NCI-H2227 treated with DMSO at 0.1 percent for 48 hours (cell line): Measurements from ENCODE around the gene GRIK1.

Experiments used
- DNase-seq: peaks from one replicate; lab custom pipeline; 2025; lab: John Stamatoyannopoulos, UW

GRIK1 gene

DNA sequence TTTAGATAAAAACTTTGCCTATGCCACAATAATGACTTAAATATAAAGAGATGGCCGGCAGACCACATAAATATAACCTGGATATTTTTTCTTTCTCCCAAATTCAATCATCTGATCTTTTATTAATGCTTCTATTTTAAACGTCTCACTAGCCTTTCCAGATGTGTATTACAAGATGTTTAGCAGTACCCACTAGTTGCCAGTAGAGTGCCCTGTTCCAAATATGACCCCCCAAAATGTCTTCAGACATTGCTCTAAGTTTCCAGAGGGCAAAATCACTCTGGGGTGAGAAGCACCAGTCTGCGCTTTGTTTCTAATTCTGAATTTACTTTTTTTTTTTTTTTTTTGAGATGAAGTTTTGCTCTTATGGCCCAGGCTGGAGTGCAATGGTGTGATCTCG is 268.1 kb downstream of the GRIK1 start:
- no peak for DNase-seq

DNA sequence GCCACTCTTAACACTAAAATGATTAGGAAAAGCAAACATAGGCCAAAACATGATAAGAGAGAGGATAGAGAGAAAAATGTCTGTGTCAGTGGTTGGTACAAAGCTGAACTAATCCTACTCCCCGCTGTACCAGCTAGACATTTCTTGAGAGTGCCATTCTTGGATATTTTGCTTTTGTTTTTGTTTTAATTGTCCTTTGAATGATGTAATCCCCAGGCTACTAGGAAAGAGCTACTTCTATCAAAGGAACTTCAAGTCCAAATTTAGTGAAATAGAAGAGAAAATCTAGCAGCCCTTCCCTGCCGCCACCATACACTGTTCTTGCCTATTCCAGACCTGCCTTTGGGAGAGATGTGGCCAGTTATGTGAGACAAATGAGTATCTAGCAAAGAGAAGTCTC is 269.6 kb downstream of the GRIK1 start:
- no peak for DNase-seq

DNA sequence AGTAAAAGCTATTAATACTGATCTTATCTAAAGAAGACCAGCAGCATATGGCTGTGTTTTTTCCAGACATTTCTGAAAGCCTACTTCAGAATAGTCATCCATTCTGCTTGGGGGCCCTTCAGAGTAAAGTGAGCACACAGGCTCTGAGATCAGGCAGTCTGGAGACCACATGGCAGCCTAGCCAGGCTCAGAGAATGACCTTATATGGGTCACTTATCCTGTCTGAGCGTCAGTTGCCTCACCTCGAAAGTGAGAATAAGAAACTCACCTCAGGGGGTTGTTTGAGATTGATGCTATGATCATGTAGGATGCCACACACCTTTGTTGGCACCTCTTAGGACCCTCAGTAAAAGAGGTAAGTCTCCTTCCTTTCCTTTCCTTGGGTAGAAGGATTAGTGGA is 270.4 kb downstream of the GRIK1 start:
- DNase-seq = no peak

DNA sequence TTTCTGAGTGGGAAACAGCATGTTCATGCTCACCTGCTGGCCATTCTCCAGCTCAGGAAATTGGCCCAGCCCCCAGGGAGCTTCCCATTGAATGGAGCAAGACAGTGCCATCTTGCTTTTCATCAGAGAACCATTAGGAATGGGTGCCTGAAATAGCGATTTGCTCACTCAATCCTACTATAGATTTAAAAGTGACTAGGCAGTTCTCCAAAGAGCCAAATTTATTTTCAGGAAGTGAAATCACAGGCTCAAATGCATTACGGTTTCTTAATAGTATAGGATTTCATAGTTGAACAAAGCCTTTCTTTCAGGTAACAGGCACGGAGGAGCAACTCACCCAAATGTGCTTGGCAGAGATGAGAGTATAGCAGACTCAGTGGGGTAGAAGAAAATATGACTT is 272.1 kb downstream of the GRIK1 start:
- no peak for DNase-seq

DNA sequence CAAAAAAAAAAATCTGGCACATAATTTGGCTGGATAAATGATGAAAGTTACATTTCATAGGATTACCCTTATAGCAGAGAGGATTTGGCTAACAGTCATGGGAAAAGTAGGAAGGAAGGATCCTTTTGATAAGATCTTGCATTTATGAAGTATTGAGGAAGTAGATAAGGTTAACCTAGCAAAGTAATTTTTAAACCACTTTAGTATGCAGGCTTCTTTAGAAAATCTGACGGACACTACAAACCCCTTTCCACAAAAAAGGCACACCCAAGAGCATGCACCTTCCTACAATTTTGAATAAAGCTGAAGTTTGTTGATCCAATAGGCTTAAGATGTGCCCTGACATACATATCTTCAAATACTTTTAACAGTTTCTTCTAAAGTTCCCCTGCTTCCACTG is 275.2 kb downstream of the GRIK1 start:
- DNase-seq = no peak

DNA sequence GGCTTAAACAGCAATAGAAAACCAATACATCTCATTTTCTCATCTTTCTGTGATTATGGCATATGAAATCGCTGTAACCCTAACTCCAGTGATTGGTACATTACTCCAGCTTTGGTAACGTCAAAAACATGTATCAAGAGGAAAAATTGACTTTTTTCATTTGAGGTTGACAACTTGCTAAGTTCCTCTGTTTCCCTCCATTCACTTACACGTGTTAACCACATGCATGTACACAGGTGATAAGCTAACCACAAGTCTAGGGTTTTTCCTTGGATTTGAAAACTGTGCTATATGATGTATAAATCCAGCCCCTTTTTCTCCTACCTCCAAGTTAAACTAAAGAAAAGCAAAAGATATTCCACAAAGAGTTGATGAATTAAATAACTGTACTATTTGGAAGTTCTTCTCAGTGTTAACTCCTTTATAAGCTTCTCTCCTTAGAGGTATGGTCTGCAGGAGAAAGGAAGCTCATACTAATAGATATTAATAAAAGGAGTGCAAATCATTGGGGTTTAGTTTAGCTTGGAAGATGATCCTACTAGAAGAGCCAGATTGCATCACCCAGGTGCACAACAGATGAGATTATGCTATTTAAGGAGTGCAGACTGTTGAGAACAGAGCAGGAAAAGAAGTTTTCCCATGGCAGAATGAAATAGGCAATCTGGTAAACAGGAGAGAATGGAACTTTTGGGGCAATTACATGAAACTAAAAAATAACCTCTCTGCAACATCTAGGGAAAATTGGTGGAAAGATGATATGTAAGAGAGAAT is 277.9 kb downstream of the GRIK1 start:
- no peak for DNase-seq

DNA sequence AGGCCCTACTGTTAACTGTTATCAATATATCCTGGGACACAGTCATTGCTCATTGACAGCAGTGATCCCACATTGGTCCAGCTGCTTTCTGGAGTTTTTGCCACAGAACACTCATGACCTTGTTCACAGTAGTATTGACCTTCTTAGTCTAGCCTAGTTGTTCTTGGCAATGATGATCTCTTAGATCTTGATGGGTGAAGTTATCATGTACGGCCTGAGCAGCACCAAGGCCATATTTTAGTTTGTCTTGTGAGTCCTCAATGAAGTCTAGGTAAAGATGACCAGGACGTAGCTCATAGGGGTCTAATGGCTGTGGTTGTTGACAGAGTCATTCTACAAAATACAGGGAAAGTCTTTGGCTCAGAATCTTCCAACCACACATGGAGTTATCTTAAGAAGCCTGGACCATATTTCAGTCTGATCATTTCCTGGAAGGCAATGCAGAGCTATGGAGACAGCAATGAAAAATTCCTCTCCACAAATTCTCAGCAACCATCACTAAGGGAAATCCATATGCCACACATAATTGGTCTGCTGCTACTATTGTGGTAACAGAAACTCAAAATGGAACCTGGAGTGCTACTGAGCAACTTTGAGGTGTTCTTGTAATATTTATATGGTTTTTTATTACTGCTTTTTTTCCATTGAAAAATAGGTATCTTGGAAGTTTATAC is 279.6 kb downstream of the GRIK1 start:
- DNase-seq = no peak

DNA sequence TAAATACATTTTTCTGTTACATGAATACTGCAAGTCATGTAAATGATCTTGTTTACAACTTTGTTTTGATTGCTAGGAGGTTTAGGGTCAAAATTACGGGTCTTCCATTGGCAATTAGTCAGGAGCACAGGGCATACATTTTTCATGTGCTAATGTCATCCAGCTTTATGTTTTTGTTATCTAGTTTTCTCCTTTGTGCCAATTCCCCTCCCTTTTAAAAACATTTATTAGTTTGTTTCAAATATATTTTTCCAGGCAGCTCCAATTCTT is 280.9 kb downstream of the GRIK1 start:
- no peak for DNase-seq

DNA sequence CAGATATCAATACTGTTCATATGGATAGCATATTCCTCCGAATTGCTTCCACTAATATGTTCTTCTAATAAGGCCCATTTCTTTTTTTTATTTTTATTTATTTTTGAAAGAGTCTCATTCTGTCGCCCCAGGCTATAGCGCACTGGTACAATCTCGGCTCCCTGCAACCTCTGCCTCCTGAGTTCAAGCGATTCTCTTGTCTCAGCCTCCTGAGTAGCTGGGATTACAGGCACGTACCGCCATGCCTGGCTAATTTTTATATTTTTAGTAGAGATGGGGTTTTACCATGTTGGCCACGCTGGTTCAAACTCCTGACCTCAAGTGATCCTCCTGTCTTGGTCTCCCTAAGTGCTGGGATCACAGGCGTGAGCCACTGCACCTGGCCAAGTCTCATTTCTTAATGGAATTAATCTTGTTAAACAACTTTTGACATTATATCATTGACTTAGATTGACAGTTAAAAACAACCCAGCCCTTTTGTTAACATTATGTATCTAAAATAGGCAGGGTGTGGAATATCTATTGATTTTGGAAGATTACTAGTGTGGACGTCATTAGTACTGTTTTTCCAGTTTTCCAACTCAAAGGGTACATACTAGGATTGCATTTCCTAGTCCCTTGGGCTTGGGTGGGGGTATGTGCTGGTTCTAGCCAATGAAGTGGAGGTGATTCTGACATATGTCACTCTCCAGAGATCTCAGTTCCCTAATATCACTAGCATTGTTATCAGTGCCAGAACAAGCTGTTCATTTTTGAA is 281.4 kb downstream of the GRIK1 start:
- no peak for DNase-seq

DNA sequence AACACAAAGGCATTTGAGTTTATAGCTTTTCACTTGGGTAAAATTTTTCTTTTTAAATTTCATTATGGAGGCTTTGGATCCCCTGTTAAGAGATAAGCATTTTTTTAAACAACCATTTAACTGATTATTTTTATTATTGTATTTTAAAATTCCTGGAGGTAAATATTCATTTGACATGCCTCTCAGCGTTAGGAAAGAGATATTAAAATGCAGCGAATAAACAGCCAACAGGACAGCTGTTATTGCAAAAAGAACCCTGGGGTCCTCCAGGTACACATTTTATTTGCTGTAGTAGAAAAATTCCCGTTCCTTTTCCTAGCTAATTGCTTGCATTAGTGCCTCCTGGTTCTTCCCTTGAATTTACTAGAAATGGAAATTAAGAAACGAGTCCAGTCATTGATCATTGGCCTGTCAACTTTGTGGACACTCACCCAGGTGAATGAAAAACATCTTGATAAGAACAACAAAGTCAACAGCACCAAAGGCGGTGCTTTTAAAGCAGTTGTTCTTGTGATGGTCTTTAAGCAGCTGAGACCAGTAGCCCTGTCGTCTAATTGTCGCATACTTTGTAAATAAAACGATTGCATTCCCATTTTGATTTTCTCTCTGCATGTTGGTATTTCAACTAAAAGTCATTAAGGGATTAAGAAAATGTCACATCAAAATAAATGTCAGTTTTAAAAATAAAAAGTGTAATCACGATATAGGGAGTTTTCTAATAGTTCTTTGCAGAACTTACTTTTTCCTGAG is 282.4 kb downstream of the GRIK1 start:
- DNase-seq = no peak

DNA sequence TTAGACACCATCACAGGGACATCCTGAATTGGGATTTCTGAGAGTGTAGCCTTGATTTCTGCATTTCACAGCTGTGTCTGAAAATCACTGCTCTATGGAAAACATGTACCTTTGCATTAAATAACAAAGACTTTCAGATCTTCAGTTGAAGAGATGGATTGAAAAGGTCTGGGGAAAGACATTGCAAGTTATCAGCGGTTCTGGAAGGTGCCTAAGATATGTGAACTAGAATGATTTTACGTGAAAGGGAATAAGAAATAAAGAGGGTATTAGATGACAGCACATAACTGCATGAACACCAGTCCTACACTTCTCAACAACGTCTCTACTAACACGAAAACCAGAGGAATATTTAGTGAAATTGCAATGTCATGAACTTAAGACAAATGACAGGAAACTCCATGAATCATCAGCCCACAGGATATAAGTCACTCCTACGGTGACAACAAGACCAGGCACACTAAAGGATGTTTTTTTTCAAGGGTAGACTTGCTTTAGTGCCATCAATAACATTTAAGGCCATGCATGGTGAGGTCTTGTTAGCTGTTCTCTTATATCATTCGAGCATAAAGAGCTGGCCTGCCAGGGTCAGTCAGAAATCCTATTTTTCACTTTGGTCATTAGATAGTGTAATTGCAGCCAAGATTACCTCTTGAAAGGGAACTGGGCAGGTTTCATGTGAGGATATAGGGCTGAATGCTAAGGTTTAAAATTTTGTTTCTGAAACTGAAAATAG is 283.1 kb downstream of the GRIK1 start:
- no peak for DNase-seq

DNA sequence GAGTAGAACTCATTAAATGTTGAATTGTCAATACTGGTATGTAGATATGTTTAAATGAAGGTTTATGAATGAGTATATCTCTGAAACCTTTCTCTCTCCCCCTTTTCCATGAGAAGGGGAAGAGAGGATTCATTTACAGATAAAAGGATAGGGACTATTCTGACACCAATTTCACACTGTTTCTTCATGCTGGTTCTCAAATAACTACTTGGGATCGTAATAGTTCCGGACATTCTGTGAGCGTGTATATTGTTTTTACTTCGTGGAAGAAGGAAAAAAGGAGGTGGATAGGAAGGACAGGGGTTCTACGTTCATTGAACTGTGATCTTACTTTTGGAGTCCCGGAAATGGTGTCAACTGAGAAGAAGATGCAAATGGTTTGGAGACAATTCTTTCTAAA is 284.2 kb downstream of the GRIK1 start:
- DNase-seq = no peak

DNA sequence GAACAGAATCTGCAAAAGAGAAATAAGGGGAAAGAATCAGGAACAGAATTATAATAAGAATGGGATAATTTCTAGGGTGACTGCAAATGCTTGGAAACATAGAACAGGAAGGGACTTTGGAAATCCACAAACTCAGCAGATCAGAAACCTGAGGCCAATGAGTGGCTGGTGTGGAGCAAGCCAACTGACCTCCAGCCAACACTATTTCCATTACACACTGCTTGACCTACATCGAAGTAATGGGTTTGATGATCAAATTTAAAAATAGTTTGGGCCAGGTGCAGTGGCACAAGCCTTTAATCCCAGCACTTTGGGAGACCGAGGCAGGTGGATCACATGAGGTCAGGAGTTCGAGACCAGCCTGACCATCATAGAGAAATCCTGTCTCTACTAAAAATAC is 284.9 kb downstream of the GRIK1 start:
- DNase-seq = no peak

DNA sequence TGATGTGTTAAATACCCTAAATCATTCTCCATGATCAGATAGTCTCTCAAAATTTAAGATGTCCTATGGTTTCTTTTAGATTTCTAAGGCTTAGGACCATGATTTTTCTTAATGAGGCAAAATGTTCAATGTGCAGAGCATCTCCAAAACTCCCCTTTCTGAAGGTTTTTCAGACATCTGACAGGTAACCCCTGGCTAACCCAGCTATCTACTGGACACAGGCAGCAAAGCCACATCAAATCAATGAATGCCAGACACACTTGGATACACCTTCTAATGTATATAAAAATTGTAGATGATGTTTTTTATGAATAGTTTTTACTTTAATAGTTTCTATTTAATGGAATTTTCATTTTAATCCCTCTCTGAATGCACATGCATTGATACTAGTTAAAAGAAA is 285.6 kb downstream of the GRIK1 start:
- no peak for DNase-seq

DNA sequence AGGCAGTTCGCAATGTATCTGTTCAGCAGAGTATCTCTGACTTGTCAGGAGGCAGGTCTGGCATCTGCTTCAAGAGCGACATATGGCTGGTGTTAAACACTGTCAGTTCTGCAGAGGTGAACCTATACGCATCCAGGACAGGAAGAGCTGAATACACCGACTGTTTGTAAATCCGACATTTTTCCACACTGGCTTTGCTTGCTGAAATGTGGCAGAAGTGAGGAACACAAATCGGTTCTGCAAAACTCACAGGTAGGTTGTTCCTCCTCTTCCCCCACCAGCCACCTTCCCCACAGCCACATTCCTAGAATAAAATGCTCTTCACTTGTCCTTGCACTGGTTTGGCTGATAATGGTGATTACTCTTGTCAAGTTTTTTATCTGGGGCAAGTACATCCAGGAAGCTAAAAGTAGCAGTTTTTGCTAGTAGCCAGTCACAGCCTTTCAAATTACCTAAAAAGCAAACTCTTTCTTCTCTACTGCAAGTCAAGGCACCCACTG is 289.2 kb downstream of the GRIK1 start:
- no peak for DNase-seq

DNA sequence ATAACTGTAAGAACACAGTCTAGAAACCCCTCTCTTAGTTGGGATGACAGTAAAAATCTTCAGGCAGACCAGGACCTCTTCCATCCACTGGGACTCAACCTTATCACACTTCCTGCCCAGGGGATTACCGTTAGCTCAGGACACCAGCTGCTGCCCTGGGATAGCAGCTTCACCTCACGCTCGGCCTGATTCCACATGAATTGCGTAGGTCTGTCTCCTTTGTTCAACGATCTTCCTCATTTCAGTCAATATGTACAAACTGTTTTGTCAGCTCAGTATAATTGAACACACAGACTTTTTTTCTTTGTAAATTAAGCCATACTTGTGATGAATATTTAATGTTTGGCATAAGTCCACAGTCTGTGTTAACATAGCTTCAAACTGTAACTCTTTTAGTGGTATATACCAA is 290.4 kb downstream of the GRIK1 start:
- no peak for DNase-seq

DNA sequence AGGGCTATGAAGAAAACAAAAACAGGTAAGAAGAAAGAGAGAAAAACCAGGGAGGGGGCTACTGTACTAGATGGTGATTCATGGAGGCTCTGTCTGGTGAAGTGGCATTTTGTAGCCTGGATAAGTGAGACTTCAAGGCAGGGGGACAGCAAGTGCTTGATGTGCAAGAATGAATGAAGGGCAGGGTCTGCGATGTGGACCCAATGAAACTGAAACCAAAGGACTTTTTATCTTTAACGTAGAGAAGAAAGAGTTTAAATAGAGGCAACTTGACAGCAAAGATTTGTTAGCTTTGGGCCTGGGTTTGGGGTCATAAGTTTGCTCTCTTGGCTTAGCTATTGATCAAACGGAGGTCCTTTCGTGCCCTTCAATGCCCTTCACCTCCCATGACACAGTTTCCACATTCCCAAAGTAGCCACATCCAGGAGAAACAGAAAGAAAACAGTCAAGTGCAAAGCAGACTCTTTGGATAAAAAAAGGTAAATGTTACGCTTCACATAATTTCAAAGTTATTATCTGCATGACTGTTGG is 291.0 kb downstream of the GRIK1 start:
- no peak for DNase-seq

DNA sequence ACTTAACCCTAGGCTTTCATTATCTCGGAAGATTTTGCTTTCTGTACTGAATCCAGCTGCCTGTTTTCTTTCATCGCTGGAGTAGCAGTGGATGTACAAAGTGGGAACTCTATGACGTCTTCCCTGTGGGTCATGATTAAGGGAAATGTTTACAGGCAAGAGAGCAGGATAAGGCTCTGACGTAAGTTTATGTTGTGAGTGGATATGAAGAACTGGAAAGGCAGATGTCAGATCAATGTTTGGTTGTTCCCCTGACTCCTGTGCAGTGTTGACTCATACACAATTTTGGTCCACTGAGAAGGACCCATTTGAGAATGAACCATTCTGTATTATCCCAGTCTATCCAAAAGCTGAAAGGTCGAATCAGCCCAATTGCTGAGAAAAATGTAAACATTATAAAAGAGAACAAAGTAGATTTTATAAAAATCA is 292.4 kb downstream of the GRIK1 start:
- no peak for DNase-seq

DNA sequence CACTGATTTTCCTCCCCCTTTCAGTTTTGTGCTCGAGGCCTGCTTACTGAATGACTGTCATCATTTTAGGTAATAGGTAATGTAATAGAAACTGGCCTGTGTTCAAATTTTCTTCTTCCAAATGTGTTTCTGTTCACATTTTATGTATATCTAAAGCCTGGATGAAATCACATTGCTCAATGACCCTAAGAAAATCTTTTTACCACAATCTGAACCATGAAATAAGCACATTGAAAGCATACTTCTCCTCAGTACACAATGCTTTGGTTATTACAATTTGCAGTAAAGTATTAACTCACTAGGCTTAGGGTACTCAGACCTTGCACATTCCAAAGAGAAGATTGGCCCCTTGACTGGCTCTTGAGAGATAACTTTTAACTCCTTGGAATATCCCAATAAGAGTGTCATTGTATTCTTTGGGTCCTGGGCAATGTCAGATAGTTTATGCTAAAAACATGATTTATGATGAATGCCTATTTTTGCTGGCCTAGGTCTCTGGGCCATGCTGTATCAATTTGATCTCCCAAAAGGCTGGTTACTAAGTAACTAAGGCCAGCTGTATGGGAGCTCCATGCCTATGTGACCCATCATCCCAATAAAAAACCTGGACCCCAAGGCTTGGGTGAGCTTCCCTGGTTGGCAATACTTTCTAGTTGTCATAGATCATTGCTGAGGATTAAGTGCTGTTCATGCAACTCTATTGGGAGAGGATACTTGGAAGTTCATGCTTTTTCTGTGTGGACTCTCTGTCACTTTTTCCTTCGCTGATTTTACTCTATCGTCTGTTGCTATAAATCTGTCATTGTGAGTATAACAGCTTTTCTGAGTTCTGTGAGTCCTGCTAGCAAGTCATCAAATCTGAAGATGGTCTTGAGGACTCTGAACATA is 293.9 kb downstream of the GRIK1 start:
- no peak for DNase-seq

DNA sequence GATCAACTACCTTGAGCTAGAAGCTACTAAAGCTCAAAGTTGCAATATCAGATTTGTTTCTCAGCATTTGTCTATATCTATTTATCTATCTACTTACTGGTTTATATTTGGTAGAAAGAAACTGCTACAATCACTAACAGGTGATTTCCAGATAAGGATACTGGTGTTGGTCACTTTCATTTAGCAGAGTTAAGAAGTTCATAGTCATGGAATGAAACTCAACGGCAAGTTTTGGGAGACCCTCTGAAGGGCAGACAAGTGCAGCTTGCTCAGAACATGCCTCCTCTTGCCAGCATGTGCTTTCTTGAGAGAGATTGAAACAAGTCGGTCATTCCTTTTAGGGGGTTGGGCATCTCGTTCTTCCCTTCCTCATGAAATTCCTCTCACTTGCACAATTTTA is 296.5 kb downstream of the GRIK1 start:
- no peak for DNase-seq
